Measurements from ENCODE around the gene SGCG.

DNA sequence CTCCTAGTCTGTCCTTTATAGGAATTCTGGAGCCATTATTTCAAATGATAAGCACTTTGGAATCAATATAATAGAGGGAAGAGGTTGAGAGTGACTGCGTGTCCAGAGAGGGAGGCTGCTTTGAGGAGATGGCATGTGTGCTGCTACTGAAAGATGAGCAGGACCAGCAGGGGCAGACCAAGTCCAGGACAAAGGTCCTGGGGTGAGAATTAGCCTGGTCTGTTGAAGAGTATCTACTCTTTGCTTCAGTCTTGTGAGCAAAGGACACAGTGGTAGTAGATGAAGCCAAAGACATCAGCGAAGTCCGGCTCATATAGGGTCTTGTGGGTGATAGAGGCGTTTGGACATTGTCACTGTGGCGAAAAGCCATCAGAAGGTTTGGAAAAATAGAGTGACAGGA, 21.1 kb downstream of the SGCG start:
- TF ChIP-seq POLR2A (IDR thresholded peaks at IDR 0.05; ENCODE audit: extremely low read depth, insufficient read length) = no peak
- TF ChIP-seq, protein P1, sequence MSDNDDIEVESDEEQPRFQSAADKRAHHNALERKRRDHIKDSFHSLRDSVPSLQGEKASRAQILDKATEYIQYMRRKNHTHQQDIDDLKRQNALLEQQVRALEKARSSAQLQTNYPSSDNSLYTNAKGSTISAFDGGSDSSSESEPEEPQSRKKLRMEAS (IDR thresholded peaks at IDR 0.05; ENCODE audit: low read depth, low read length) = no peak
